ENCODE data around the gene RNF14.
"Not testable (repeated sequence)": the region's sequence is repeated elsewhere in the genome, so short reads cannot be mapped to it uniquely, and the experiment has no call there.

The RNF14 gene

GRCh38 chr5:141968914-141969608, at the start of gene RNF14:
Gene RNF14, plus strand, starts transcription at chr5:141969105. Its CDS starts 4,484 bp downstream, at chr5:141973589.
- no peaks in the 10 kb centered on the region for H3K27me3 ChIP-seq (ENCODE audit: insufficient read depth, low read length)
- no peaks in the 10 kb centered on the region for H3K9me3 ChIP-seq (ENCODE audit: insufficient read depth, low read depth, low read length)
- H3K9ac ChIP-seq (ENCODE audit: low read depth, low read length), result peak within 1 kb of the TSS; percentile 86; the same call in 1 of the 2 replicates

GRCh38 chr5:141919218-141920119, 49.4 kb upstream of the RNF14 start:
- Histone ChIP-seq H3K9me3 (ENCODE audit: insufficient read depth, low read depth, low read length) (no peaks in the 10 kb centered on the region), H3K27ac (ENCODE audit: low read length) (no peak overlapping the region), H3K36me3 (ENCODE audit: insufficient read depth, low read depth, low read length) (no peaks in the 10 kb centered on the region), H3K4me1 (ENCODE audit: insufficient read depth, low read length) (0 out of 2 replicates have a peak, but pooled peaks cover 2% of the 10 kb centered on the region), H3K4me3 (ENCODE audit: low read length) (no peak overlapping the region), H3K9ac (ENCODE audit: low read depth, low read length) (no peak overlapping the region), H3K27me3 (ENCODE audit: insufficient read depth, low read length) (peaks cover 16% of the 10 kb centered on the region)

More at GRCh38 chr5:141968914-141969608, at the start of gene RNF14:
- peaks cover 14% of the 10 kb centered on the region; the same call in 1 of the 2 replicates for H3K36me3 ChIP-seq (ENCODE audit: insufficient read depth, low read depth, low read length)
- peak within 1 kb of the TSS; percentile 18 for H3K27ac ChIP-seq (ENCODE audit: low read length)
- H3K4me1 ChIP-seq (ENCODE audit: insufficient read depth, low read length), result peaks cover 16% of the 10 kb centered on the region; the same call in 1 of the 2 replicates
- H3K4me3 ChIP-seq (ENCODE audit: low read length), result peak within 1 kb of the TSS; percentile 84

DNA sequence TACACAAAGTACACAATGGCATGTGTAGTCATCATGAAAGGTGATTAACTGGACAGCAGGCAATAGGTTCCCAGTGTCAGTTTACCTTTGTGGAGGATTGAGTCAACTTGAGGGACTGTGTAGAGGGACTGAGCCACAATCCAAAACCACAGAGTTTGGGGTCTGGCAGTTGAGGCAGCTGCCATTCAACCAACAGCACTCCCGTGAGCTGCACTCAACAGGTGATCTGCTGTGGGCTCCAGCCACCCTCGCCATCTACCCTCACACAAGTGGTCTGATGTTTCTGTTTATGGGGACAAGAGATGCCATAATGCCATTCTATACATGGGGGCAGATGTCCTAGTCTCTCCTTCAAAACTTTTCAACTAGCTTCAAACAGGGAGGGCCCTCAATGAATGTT, 48.1 kb upstream of the RNF14 start:
- Histone ChIP-seq H3K4me1 (ENCODE audit: insufficient read depth, low read length) (0 out of 2 replicates have a peak, but pooled peaks cover 2% of the 10 kb centered on the region), H3K9me3 (ENCODE audit: insufficient read depth, low read depth, low read length) (no peaks in the 10 kb centered on the region), H3K4me3 (ENCODE audit: low read length) (no peak overlapping the region), H3K9ac (ENCODE audit: low read depth, low read length) (no peak overlapping the region), H3K36me3 (ENCODE audit: insufficient read depth, low read depth, low read length) (peaks cover 6% of the 10 kb centered on the region; the same call in 1 of the 2 replicates), H3K27ac (ENCODE audit: low read length) (no peak overlapping the region), H3K27me3 (ENCODE audit: insufficient read depth, low read length) (0 out of 2 replicates have a peak, but pooled peaks cover 7% of the 10 kb centered on the region)

DNA sequence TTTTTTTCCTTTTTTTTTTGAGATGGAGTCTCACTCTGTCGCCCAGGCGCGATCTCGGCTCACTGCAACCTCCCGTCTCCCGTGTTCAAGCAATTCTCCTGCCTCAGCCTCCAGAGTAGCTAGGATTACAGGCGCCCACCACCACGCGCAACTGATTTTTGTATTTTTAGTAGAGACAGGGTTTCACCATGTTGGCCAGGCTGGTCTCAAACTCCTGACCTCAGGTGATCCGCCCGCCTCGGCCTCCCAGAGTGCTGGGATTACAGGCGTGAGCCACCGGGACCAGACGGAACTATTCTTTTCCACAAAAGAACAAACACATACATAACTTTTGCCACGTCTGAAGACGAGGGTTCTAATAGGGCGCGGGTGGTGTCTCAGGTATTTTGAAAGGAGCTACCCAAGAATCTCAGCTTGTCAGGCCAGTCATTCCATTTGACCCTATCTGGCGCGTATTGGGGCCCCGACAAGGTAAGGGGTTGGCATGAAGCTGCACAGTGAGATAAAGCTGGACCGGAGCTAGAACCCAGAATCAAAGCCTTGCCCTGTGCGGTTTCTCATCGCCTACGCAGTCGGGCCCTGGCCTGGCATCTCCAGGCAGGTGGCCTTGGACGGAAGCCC, 46.0 kb upstream of the RNF14 start:
- not testable (repeated sequence) for H3K27me3 ChIP-seq (ENCODE audit: insufficient read depth, low read length); H3K9me3 ChIP-seq (ENCODE audit: insufficient read depth, low read depth, low read length); H3K4me1 ChIP-seq (ENCODE audit: insufficient read depth, low read length)
- Histone ChIP-seq H3K4me3 (ENCODE audit: low read length) (peak overlapping the region; percentile 86), H3K9ac (ENCODE audit: low read depth, low read length) (peak overlapping the region; percentile 87; the same call in 1 of the 2 replicates), H3K36me3 (ENCODE audit: insufficient read depth, low read depth, low read length) (peaks cover 27% of the 10 kb centered on the region), H3K27ac (ENCODE audit: low read length) (peak overlapping the region; percentile 83)

DNA sequence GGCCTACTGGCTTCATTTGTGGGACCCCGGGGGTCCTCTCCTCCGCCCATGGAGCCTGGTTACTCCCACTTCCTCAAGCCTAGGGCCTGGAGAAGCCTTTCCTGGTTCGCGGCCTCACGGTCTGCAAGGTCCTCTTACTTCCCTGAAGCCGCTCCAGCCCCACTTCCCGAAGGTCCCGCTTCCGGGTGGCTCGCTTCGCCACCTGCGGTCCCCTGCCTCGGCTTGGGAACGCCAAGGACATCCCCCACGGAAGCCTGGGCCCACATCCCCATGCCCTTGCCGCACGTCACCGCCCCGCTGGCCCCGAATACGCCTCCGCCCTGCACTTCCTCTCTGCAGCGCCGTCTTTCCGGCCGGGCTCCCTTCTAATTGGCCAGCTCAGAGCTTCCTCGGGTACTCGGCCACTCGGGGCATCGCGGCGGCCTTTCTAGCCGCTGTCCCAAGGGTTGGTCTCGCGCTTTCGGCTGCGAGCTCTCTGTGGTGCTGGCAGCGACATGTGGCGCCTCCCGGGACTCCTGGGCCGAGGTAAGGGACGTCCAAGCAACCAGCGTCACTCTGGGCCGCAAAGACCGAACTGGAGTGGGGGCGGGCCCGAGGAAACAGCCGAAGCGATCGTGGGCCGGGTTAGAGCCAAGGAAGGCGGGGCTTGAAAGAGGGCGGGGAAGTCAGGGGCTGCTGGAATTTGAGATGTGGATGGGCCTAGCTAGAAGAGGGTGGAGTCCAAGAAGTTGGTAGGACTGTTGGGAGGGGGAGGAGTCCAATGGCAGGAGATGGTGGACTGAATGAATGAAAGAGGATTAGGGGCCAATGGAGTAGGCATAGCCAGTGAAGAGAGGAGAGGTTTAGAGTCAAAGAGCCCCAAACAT, 45.2 kb upstream of the RNF14 start, which contains the start of gene DELE1:
Gene DELE1, plus strand, starts transcription at position 424 of the 866 bp plus-strand sequence. Its CDS starts 71 bp downstream, at position 495.
- H3K9me3 ChIP-seq (ENCODE audit: insufficient read depth, low read depth, low read length), result no peaks in the 10 kb centered on the region
- peaks cover 35% of the 10 kb centered on the region for H3K36me3 ChIP-seq (ENCODE audit: insufficient read depth, low read depth, low read length)
- peak within 1 kb of the TSS; percentile 86 for H3K4me3 ChIP-seq (ENCODE audit: low read length)
- peak within 1 kb of the TSS; percentile 87 for H3K9ac ChIP-seq (ENCODE audit: low read depth, low read length)
- peak within 1 kb of the TSS; percentile 83 for H3K27ac ChIP-seq (ENCODE audit: low read length)
- no peaks in the 10 kb centered on the region for H3K27me3 ChIP-seq (ENCODE audit: insufficient read depth, low read length)
- 0 out of 2 replicates have a peak, but pooled peaks cover 2% of the 10 kb centered on the region for H3K4me1 ChIP-seq (ENCODE audit: insufficient read depth, low read length)

DNA sequence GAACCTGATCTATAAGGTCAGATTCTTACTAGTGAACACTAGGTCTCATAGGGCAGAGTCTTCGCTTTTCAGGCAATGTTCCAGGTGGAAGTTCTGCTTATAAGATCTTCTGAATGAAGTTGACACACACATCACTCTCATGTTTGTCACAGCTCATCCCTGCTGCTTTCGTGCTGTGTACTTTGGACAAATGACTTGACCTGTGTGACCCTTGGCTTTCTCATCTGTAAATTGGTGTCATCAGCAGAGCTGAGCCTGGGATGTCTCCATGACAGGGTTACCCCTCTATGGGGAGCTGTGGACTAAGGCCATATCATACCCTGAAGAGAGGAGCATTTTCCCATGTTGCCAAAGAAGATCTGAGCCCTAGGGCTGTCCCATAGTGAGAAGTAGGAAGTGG, 42.5 kb upstream of the RNF14 start:
- Histone ChIP-seq H3K4me3 (ENCODE audit: low read length) (no peak overlapping the region), H3K27ac (ENCODE audit: low read length) (no peak overlapping the region), H3K9ac (ENCODE audit: low read depth, low read length) (no peak overlapping the region), H3K27me3 (ENCODE audit: insufficient read depth, low read length) (no peaks in the 10 kb centered on the region), H3K9me3 (ENCODE audit: insufficient read depth, low read depth, low read length) (no peaks in the 10 kb centered on the region), H3K36me3 (ENCODE audit: insufficient read depth, low read depth, low read length) (peaks cover 62% of the 10 kb centered on the region), H3K4me1 (ENCODE audit: insufficient read depth, low read length) (0 out of 2 replicates have a peak, but pooled peaks cover 2% of the 10 kb centered on the region)

DNA sequence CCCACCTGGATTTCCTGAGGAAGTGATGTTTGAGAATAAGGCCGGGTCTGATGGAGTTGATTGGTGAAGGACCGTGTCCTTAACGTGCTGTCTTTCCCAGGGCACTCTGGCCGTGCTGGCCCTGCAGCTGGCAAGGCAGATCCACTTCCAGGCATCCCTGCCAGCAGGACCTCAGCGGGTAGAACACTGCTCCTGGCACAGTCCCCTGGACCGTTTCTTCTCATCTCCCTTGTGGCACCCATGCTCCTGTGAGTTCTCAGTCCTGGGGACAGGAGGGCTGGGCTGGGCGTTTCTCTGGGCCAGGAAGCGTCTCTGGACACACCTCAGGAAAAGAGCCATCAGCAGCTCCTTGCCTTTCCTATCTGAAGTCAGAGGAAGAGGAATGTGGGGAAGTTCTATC, 40.9 kb upstream of the RNF14 start:
- 0 out of 2 replicates have a peak, but pooled peaks cover 2% of the 10 kb centered on the region for H3K4me1 ChIP-seq (ENCODE audit: insufficient read depth, low read length)
- H3K36me3 ChIP-seq (ENCODE audit: insufficient read depth, low read depth, low read length), result peaks cover 76% of the 10 kb centered on the region

DNA sequence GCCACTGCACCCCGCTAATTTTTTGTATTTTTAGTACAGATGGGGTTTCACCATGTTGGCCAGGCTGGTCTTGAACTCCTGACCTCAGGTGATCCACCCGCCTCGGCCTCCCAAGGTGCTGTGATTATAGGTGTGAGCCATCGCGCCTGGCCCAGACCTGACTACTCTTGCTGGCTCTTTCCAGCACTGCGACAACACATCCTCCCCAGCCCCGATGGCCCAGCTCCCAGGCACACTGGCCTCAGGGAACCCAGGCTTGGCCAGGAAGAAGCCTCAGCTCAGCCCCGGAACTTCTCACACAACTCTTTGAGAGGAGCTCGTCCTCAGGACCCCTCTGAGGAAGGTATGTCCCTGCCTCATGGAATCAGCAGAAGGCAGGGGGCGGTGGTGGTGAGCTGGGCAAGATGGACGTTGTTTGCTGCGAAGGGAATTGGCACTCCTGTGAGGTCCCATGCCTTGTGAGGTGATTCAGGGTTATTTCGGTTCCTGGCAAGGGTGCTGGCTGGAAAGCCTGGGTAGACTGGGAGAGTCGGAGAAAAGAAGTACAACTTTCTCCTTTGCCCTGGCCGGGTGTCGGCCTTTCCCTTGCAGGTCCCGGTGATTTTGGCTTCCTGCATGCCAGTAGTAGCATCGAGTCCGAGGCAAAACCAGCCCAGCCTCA, 39.4 kb upstream of the RNF14 start:
- Histone ChIP-seq H3K4me3 (ENCODE audit: low read length) (no peak overlapping the region), H3K4me1 (ENCODE audit: insufficient read depth, low read length) (no peaks in the 10 kb centered on the region), H3K9me3 (ENCODE audit: insufficient read depth, low read depth, low read length) (no peaks in the 10 kb centered on the region), H3K27ac (ENCODE audit: low read length) (no peak overlapping the region), H3K36me3 (ENCODE audit: insufficient read depth, low read depth, low read length) (peaks cover 91% of the 10 kb centered on the region), H3K9ac (ENCODE audit: low read depth, low read length) (no peak overlapping the region), H3K27me3 (ENCODE audit: insufficient read depth, low read length) (no peaks in the 10 kb centered on the region)

More for the DNA sequence above, 40.9 kb upstream of the RNF14 start:
- no peak overlapping the region for H3K27ac ChIP-seq (ENCODE audit: low read length)
- H3K27me3 ChIP-seq (ENCODE audit: insufficient read depth, low read length), result no peaks in the 10 kb centered on the region
- no peak overlapping the region for H3K4me3 ChIP-seq (ENCODE audit: low read length)
- H3K9me3 ChIP-seq (ENCODE audit: insufficient read depth, low read depth, low read length), result no peaks in the 10 kb centered on the region
- no peak overlapping the region for H3K9ac ChIP-seq (ENCODE audit: low read depth, low read length)

DNA sequence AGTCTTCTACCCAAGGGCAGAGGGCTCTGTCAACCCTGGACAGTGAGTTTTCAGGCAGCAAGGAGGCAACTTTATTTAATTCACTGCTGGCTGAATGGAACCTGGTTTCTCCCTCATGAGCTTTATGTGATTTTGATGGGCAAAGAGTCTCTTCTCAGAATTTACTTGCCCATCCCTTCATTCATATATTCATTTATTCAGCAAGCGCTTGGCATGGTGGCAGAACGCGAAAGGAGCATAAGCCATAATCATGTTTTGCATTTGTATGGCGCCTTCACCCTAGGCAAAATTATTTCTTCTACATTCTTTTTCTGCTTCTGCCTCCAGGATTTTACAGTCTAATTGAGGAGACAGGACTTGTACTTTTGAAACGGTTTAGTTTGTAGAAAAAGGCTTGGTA, 37.2 kb upstream of the RNF14 start:
- no peak overlapping the region for H3K27ac ChIP-seq (ENCODE audit: low read length)
- no peaks in the 10 kb centered on the region for H3K4me1 ChIP-seq (ENCODE audit: insufficient read depth, low read length)
- H3K27me3 ChIP-seq (ENCODE audit: insufficient read depth, low read length), result no peaks in the 10 kb centered on the region
- H3K9ac ChIP-seq (ENCODE audit: low read depth, low read length), result no peak overlapping the region
- H3K36me3 ChIP-seq (ENCODE audit: insufficient read depth, low read depth, low read length), result peaks cover 98% of the 10 kb centered on the region
- no peak overlapping the region for H3K4me3 ChIP-seq (ENCODE audit: low read length)
- no peaks in the 10 kb centered on the region for H3K9me3 ChIP-seq (ENCODE audit: insufficient read depth, low read depth, low read length)

- Histone ChIP-seq H3K9ac (ENCODE audit: low read depth, low read length) (no peak overlapping the region), H3K27me3 (ENCODE audit: insufficient read depth, low read length) (no peaks in the 10 kb centered on the region), H3K9me3 (ENCODE audit: insufficient read depth, low read depth, low read length) (no peaks in the 10 kb centered on the region), H3K36me3 (ENCODE audit: insufficient read depth, low read depth, low read length) (peaks cover 94% of the 10 kb centered on the region), H3K4me1 (ENCODE audit: insufficient read depth, low read length) (no peaks in the 10 kb centered on the region), H3K27ac (ENCODE audit: low read length) (no peak overlapping the region), H3K4me3 (ENCODE audit: low read length) (no peak overlapping the region)
These were observed 35.8 kb upstream of the RNF14 start for GRCh38 chr5:141933151-141933550.

Measured in iPS-20b (cell line).